HEK293 (cell line): ENCODE data around the gene ZNF37A.

ENCODE experiments used
- CTCF ChIA-PET: fragments of 350-600 bp; formaldehyde crosslinking; extraction: SDS; loops from one replicate; lab custom pipeline; 2021; ENCODE audit warnings: antibody characterized with exemption; lab: Yijun Ruan, JAX
- POLR2A ChIA-PET: fragments of 300-600 bp; formaldehyde crosslinking; extraction: SDS; loops from one replicate; lab custom pipeline; 2020; ENCODE audit warnings: antibody characterized with exemption, inconsistent platforms; lab: Yijun Ruan, JAX
- H3K27ac ChIP-seq: fragments of 200-500 bp; sonication (Bioruptor generic); 2 replicates; pipeline ENCODE4 v1.5.1; 2014; ENCODE audit warnings: low read depth, low read length, control low read depth, inconsistent platforms; ENCODE audit errors: extremely low read depth
- H3K36me3 ChIP-seq, 2 experiments: fragments of 200-500 bp in 1 of 2; sonication (Bioruptor generic) in 1 of 2; 1 replicate in 1 of 2; 2 replicates in 1 of 2; pipeline ENCODE4 v1.5.1; 2014 to 2017; ENCODE audit warnings: inconsistent platforms in 2 of 2, low read length in 2 of 2; ENCODE audit not compliant: control insufficient read depth in 2 of 2, insufficient read depth in 1 of 2
- H3K4me1 ChIP-seq: fragments of 200-500 bp; sonication (Bioruptor generic); 2 replicates; pipeline ENCODE4 v1.5.1; 2014; ENCODE audit warnings: mild to moderate bottlenecking, low read length, inconsistent platforms; ENCODE audit not compliant: control insufficient read depth, insufficient read depth
- H3K4me3 ChIP-seq: 2 replicates; pipeline ENCODE4 v1.5.1; 2011; ENCODE audit warnings: low read depth, mild to moderate bottlenecking, control low read depth, low read length, moderate library complexity
- H3K9me3 ChIP-seq: fragments of 200-500 bp; sonication (Bioruptor generic); 2 replicates; pipeline ENCODE4 v1.5.1; 2014; ENCODE audit warnings: low read depth, low read length, inconsistent platforms; ENCODE audit not compliant: control insufficient read depth, insufficient read depth
- KLF16 ChIP-seq: fragments of 450-650 bp; formaldehyde crosslinking; IDR thresholded peaks from 2 replicates; pipeline ENCODE4 v1.5.1; 2017; ENCODE audit warnings: missing biosample characterization, missing genetic modification characterization
- MZF1 ChIP-seq: fragments of 450-650 bp; formaldehyde crosslinking; IDR thresholded peaks from 2 replicates; pipeline ENCODE4 v1.5.1; 2017; ENCODE audit warnings: missing biosample characterization, missing genetic modification characterization, borderline replicate concordance
- REPIN1 ChIP-seq: fragments of 450-650 bp; formaldehyde crosslinking; IDR thresholded peaks from 2 replicates; pipeline ENCODE4 v1.5.1; 2017; ENCODE audit warnings: missing biosample characterization, missing genetic modification characterization, low read depth
- SALL2 ChIP-seq: fragments of 450-650 bp; formaldehyde crosslinking; IDR thresholded peaks from 2 replicates; pipeline ENCODE4 v1.5.0; 2017; ENCODE audit warnings: missing biosample characterization, mild to moderate bottlenecking, missing genetic modification characterization, borderline replicate concordance
- SP3 ChIP-seq: fragments of 450-650 bp; formaldehyde crosslinking; IDR thresholded peaks from 2 replicates; pipeline ENCODE4 v1.5.1; 2016; ENCODE audit warnings: missing biosample characterization, missing genetic modification characterization
- ZNF112 ChIP-seq: fragments of 450-650 bp; formaldehyde crosslinking; IDR thresholded peaks from 2 replicates; pipeline ENCODE4 v1.5.0; 2017; ENCODE audit warnings: missing biosample characterization, missing genetic modification characterization
- ZNF16 ChIP-seq: fragments of 450-650 bp; formaldehyde crosslinking; IDR thresholded peaks from 2 replicates; pipeline ENCODE4 v1.5.1; 2016; ENCODE audit warnings: low read depth, missing biosample characterization, missing genetic modification characterization
- ZNF366 ChIP-seq: fragments of 450-650 bp; formaldehyde crosslinking; conservative IDR thresholded peaks from 2 replicates; pipeline ENCODE4 v1.5.1; 2016; ENCODE audit warnings: missing biosample characterization, missing genetic modification characterization
- ZNF37A ChIP-seq: fragments of 450-650 bp; IDR thresholded peaks from 2 replicates; pipeline ENCODE4 v1.5.1; 2018; ENCODE audit warnings: missing biosample characterization, missing genetic modification characterization
- ZNF544 ChIP-seq: fragments of 450-650 bp; formaldehyde crosslinking; IDR thresholded peaks from 2 replicates; pipeline ENCODE4 v1.5.0; 2017; ENCODE audit warnings: missing biosample characterization, missing genetic modification characterization
- ZNF549 ChIP-seq: fragments of 450-650 bp; IDR thresholded peaks from 2 replicates; pipeline ENCODE4 v1.5.1; 2018; ENCODE audit warnings: missing biosample characterization, missing genetic modification characterization, mild to moderate bottlenecking, inconsistent platforms, moderate library complexity
- ZNF560 ChIP-seq: fragments of 450-650 bp; formaldehyde crosslinking; IDR thresholded peaks from 2 replicates; pipeline ENCODE4 v1.5.1; 2017; ENCODE audit warnings: missing biosample characterization, missing genetic modification characterization, borderline replicate concordance
- ZNF621 ChIP-seq: fragments of 450-650 bp; formaldehyde crosslinking; IDR thresholded peaks from 2 replicates; pipeline ENCODE4 v1.5.1; 2017; ENCODE audit warnings: missing biosample characterization, missing genetic modification characterization
- ZNF626 ChIP-seq: fragments of 450-650 bp; sonication (Bioruptor Pico); formaldehyde crosslinking; IDR thresholded peaks from 2 replicates; pipeline ENCODE4 v1.5.1; 2018; ENCODE audit warnings: missing biosample characterization, missing genetic modification characterization, inconsistent platforms
- ZNF660 ChIP-seq: fragments of 450-650 bp; IDR thresholded peaks from 2 replicates; pipeline ENCODE4 v1.5.1; 2018; ENCODE audit warnings: missing biosample characterization, mild to moderate bottlenecking, missing genetic modification characterization
- ZNF791 ChIP-seq: fragments of 450-650 bp; formaldehyde crosslinking; IDR thresholded peaks from 2 replicates; pipeline ENCODE4 v1.5.1; 2016; ENCODE audit warnings: missing biosample characterization, missing genetic modification characterization
- ZNF792 ChIP-seq: fragments of 450-650 bp; formaldehyde crosslinking; IDR thresholded peaks from 2 replicates; pipeline ENCODE4 v1.5.1; 2016; ENCODE audit warnings: missing biosample characterization, missing genetic modification characterization
- ZNF837 ChIP-seq: fragments of 450-650 bp; formaldehyde crosslinking; IDR thresholded peaks from 2 replicates; pipeline ENCODE4 v1.5.1; 2016; ENCODE audit warnings: missing biosample characterization, missing genetic modification characterization
- ZSCAN23 ChIP-seq: fragments of 450-650 bp; formaldehyde crosslinking; IDR thresholded peaks from 2 replicates; pipeline ENCODE4 v1.5.1; 2016; ENCODE audit warnings: missing biosample characterization, missing genetic modification characterization
- TF ChIP-seq, protein P1 (sequence below): fragments of 450-650 bp; formaldehyde crosslinking; IDR thresholded peaks from 2 replicates; pipeline ENCODE4 v1.5.1; 2016; ENCODE audit warnings: missing biosample characterization, missing genetic modification characterization, borderline replicate concordance
- TF ChIP-seq, protein P2 (sequence below): IDR thresholded peaks from 2 replicates; pipeline ENCODE4 v1.6.1; 2011; ENCODE audit warnings: mild to moderate bottlenecking, low read depth, low read length, borderline replicate concordance
- TF ChIP-seq, protein P3 (sequence below): fragments of 450-650 bp; formaldehyde crosslinking; IDR thresholded peaks from 2 replicates; pipeline ENCODE4 v1.5.1; 2016; ENCODE audit warnings: missing biosample characterization, missing genetic modification characterization
- TF ChIP-seq, protein P4 (sequence below): fragments of 450-650 bp; formaldehyde crosslinking; IDR thresholded peaks from 2 replicates; pipeline ENCODE4 v1.5.1; 2016; ENCODE audit warnings: missing biosample characterization, missing genetic modification characterization
- TF ChIP-seq, protein P5 (sequence below): fragments of 450-650 bp; formaldehyde crosslinking; IDR thresholded peaks from 2 replicates; pipeline ENCODE4 v1.5.1; 2016; ENCODE audit warnings: missing biosample characterization, missing genetic modification characterization
- TF ChIP-seq, protein P6 (sequence below): fragments of 450-650 bp; formaldehyde crosslinking; IDR thresholded peaks from 2 replicates; pipeline ENCODE4 v1.5.1; 2016; ENCODE audit warnings: missing biosample characterization, missing genetic modification characterization

Gene ZNF37A

DNA sequence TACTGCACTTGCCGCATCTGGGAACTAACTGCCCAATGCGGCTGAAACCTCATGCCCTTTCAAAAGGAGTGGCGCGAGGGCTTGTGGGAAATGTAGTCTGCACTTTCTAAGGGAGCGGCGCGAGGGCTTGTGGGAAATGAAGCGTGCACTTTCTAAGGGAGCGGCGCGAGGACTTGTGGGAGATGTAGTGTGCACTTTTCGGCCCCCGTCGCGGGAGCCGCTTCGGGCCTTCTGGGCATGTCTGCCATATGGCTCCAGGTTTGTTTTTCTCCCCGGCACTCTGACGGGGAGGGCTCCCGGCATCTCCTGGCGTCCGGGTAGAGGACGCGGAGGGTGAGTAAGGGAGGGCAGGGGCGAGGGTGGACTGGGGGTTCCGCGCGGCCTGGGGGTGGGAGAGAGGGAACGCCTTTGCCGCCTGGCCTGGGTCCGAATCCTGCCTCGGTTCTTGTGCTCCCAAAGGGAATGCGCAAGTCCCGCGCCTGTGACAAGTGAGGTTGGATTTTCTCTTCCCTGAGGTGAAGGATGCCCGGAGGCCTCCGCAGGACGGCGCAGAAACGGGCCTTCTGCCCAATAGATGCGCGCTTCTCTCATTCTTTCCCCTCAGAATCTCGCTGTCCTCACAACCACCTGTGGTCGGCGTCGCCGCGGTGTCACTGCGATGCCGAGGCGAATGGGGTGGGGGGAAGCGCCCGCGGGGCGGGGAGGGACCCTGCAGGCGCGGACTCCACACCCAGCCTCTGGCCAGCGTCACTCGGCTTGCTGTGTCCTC lies at the start of gene ZNF37A:
TSS of gene ZNF37A (plus strand) at position 180 of the 769 bp plus-strand sequence. CDS start 2,281 bp downstream, outside the sequence.
- peak within 1 kb of the TSS; percentile 47; the same call in 1 of the 2 replicates for H3K27ac ChIP-seq
- no peaks in the 10 kb centered on the region for H3K9me3 ChIP-seq
- peak within 1 kb of the TSS; percentile 72 for H3K4me3 ChIP-seq
- CTCF ChIA-PET: no interaction called here
- POLR2A ChIA-PET: interaction anchor here (0.8 to 1.2 kb wide), 2 partner anchors 84 to 117 kb away, joined by 3 to 5 read pairs; partner anchors contain the start of gene ZNF33A
- H3K4me1 ChIP-seq: no peaks in the 10 kb centered on the region; the same call in 1 of the 2 replicates
- peaks cover 22 to 42% of the 10 kb centered on the region in 2 experiments for H3K36me3 ChIP-seq
- TF ChIP-seq ZNF792 (tag by site-specific recombination): no peak
- no peak for TF ChIP-seq MZF1
- TF ChIP-seq, protein P1, sequence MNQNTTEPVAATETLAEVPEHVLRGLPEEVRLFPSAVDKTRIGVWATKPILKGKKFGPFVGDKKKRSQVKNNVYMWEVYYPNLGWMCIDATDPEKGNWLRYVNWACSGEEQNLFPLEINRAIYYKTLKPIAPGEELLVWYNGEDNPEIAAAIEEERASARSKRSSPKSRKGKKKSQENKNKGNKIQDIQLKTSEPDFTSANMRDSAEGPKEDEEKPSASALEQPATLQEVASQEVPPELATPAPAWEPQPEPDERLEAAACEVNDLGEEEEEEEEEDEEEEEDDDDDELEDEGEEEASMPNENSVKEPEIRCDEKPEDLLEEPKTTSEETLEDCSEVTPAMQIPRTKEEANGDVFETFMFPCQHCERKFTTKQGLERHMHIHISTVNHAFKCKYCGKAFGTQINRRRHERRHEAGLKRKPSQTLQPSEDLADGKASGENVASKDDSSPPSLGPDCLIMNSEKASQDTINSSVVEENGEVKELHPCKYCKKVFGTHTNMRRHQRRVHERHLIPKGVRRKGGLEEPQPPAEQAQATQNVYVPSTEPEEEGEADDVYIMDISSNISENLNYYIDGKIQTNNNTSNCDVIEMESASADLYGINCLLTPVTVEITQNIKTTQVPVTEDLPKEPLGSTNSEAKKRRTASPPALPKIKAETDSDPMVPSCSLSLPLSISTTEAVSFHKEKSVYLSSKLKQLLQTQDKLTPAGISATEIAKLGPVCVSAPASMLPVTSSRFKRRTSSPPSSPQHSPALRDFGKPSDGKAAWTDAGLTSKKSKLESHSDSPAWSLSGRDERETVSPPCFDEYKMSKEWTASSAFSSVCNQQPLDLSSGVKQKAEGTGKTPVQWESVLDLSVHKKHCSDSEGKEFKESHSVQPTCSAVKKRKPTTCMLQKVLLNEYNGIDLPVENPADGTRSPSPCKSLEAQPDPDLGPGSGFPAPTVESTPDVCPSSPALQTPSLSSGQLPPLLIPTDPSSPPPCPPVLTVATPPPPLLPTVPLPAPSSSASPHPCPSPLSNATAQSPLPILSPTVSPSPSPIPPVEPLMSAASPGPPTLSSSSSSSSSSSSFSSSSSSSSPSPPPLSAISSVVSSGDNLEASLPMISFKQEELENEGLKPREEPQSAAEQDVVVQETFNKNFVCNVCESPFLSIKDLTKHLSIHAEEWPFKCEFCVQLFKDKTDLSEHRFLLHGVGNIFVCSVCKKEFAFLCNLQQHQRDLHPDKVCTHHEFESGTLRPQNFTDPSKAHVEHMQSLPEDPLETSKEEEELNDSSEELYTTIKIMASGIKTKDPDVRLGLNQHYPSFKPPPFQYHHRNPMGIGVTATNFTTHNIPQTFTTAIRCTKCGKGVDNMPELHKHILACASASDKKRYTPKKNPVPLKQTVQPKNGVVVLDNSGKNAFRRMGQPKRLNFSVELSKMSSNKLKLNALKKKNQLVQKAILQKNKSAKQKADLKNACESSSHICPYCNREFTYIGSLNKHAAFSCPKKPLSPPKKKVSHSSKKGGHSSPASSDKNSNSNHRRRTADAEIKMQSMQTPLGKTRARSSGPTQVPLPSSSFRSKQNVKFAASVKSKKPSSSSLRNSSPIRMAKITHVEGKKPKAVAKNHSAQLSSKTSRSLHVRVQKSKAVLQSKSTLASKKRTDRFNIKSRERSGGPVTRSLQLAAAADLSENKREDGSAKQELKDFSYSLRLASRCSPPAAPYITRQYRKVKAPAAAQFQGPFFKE (tag by site-specific recombination): no peak
- no peak for TF ChIP-seq ZNF37A (tag by site-specific recombination)
- TF ChIP-seq, protein P2, sequence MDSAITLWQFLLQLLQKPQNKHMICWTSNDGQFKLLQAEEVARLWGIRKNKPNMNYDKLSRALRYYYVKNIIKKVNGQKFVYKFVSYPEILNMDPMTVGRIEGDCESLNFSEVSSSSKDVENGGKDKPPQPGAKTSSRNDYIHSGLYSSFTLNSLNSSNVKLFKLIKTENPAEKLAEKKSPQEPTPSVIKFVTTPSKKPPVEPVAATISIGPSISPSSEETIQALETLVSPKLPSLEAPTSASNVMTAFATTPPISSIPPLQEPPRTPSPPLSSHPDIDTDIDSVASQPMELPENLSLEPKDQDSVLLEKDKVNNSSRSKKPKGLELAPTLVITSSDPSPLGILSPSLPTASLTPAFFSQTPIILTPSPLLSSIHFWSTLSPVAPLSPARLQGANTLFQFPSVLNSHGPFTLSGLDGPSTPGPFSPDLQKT: no peak
- no peak for TF ChIP-seq REPIN1 (tag by site-specific recombination)
- TF ChIP-seq KLF16 (tag by site-specific recombination): no peak
- no peak for TF ChIP-seq ZNF791 (tag by site-specific recombination)
- TF ChIP-seq, protein P3, sequence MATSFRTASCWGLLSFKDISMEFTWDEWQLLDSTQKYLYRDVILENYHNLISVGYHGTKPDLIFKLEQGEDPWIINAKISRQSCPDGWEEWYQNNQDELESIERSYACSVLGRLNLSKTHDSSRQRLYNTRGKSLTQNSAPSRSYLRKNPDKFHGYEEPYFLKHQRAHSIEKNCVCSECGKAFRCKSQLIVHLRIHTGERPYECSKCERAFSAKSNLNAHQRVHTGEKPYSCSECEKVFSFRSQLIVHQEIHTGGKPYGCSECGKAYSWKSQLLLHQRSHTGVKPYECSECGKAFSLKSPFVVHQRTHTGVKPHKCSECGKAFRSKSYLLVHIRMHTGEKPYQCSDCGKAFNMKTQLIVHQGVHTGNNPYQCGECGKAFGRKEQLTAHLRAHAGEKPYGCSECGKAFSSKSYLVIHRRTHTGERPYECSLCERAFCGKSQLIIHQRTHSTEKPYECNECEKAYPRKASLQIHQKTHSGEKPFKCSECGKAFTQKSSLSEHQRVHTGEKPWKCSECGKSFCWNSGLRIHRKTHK (tag by site-specific recombination): no peak
- no peak for TF ChIP-seq ZNF544 (tag by site-specific recombination)
- TF ChIP-seq ZNF837 (tag by site-specific recombination): no peak
- TF ChIP-seq SALL2 (tag by site-specific recombination): no peak
- no peak for TF ChIP-seq ZNF549
- no peak for TF ChIP-seq ZNF626 (tag by site-specific recombination)
- TF ChIP-seq ZNF621: no peak
- TF ChIP-seq, protein P4, sequence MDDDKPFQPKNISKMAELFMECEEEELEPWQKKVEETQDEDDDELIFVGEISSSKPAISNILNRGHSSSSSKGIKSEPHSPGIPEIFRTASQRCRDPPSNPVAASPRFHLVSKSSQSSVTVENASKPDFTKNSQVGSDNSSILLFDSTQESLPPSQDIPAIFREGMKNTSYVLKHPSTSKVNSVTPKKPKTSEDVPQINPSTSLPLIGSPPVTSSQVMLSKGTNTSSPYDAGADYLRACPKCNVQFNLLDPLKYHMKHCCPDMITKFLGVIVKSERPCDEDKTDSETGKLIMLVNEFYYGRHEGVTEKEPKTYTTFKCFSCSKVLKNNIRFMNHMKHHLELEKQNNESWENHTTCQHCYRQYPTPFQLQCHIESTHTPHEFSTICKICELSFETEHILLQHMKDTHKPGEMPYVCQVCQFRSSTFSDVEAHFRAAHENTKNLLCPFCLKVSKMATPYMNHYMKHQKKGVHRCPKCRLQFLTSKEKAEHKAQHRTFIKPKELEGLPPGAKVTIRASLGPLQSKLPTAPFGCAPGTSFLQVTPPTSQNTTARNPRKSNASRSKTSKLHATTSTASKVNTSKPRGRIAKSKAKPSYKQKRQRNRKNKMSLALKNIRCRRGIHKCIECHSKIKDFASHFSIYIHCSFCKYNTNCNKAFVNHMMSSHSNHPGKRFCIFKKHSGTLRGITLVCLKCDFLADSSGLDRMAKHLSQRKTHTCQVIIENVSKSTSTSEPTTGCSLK (tag by site-specific recombination): no peak
- no peak for TF ChIP-seq ZNF112 (tag by site-specific recombination)
- TF ChIP-seq SP3: peak; percentile 52
- TF ChIP-seq, protein P5, sequence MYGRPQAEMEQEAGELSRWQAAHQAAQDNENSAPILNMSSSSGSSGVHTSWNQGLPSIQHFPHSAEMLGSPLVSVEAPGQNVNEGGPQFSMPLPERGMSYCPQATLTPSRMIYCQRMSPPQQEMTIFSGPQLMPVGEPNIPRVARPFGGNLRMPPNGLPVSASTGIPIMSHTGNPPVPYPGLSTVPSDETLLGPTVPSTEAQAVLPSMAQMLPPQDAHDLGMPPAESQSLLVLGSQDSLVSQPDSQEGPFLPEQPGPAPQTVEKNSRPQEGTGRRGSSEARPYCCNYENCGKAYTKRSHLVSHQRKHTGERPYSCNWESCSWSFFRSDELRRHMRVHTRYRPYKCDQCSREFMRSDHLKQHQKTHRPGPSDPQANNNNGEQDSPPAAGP (tag by site-specific recombination): peak; percentile 36; the same call in 1 of the 2 replicates
- no peak for TF ChIP-seq ZNF16 (tag by site-specific recombination)
- no peak for TF ChIP-seq ZNF560
- peak; percentile 33; the same call in 1 of the 2 replicates for TF ChIP-seq ZNF366
- TF ChIP-seq ZNF660 (tag by site-specific recombination): no peak
- TF ChIP-seq, protein P6, sequence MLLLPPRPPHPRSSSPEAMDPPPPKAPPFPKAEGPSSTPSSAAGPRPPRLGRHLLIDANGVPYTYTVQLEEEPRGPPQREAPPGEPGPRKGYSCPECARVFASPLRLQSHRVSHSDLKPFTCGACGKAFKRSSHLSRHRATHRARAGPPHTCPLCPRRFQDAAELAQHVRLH (tag by site-specific recombination): no peak
- no peak for TF ChIP-seq ZSCAN23 (tag by site-specific recombination)
